Lower lobe of right lung (tissue), 2 donors: Measurements from ENCODE around the gene HSP90AB1. TPM values are rescaled to one million over a fixed set of nuclear protein-coding genes. Genes with fewer than 3 reads are reported as not detected.
A peak's percentile ranks its signal among the peaks of the same experiment; 100 is the strongest.

ENCODE experiments used
- ATAC-seq, 2 donors: fragments of 200-7000 bp; cut with Tn5 transposase; one replicate each; pipeline ENCODE4 v1.9.1; 2020 to 2022; ENCODE audit warnings: mild to moderate bottlenecking in 2 of 2, moderate library complexity in 2 of 2
- DNase-seq: peaks from one replicate; pipeline ENCODE4 v3.0.0-alpha.2; 2020
- H3K27ac ChIP-seq: fragments of 200-600 bp; one replicate; pipeline ENCODE4 v1.8.0; 2022
- H3K27me3 ChIP-seq: fragments of 200-600 bp; one replicate; pipeline ENCODE4 v1.8.0; 2022; ENCODE audit warnings: low read depth
- H3K36me3 ChIP-seq: fragments of 200-600 bp; one replicate; pipeline ENCODE4 v1.8.0; 2022; ENCODE audit warnings: mild to moderate bottlenecking
- H3K4me1 ChIP-seq: fragments of 200-600 bp; one replicate; pipeline ENCODE4 v1.8.0; 2022
- H3K4me3 ChIP-seq: fragments of 200-600 bp; one replicate; pipeline ENCODE4 v1.8.0; 2022; ENCODE audit warnings: mild to moderate bottlenecking
- H3K9me3 ChIP-seq: fragments of 200-600 bp; one replicate; pipeline ENCODE4 v1.8.0; 2022
- CTCF ChIP-seq: fragments of 200-600 bp; IDR thresholded peaks from one replicate; pipeline ENCODE4 v1.8.0; 2022; ENCODE audit warnings: antibody characterized with exemption, mild to moderate bottlenecking
- intact Hi-C: fragments of 100-400 bp; cut with DNase I; formaldehyde crosslinking; loops from one replicate; pipeline ENCODE4 v1.11.0; 2022
- total RNA-seq: library from RNA; stranded (reverse); fragmentation: NEBNext Ultra II Directional; extraction: Animal tissue kit (Norgen Biotek cat#: 25700); gene quantifications from one replicate; pipeline ENCODE4 v1.2.1, GENCODE V29; 2021
- donor health status: DM: no; HTN: yes; CAD: no; lungs with severe emphysema.

Gene HSP90AB1
- total RNA-seq, 1 donor from 2014 or later, result 680 TPM

GRCh38 chr6:44263354-44264100 lies 16.6 kb downstream of the HSP90AB1 start:
- intact Hi-C loops, result no loop called here
- peaks cover 35% of the 10 kb centered on the region for H3K4me1 ChIP-seq
- H3K36me3 ChIP-seq, result peaks cover 19% of the 10 kb centered on the region
- H3K27ac ChIP-seq, result peak overlapping the region; percentile 37
- H3K4me3 ChIP-seq, result peak overlapping the region; percentile 87
- TF ChIP-seq CTCF, result no peak
- peaks cover 2% of the 10 kb centered on the region for H3K27me3 ChIP-seq
- DNase-seq (no peak), ATAC-seq (peak; percentile 15 to 45)
- no peaks in the 10 kb centered on the region for H3K9me3 ChIP-seq

GRCh38 chr6:44264154-44265006 lies 17.5 kb downstream of the HSP90AB1 start:
- Histone ChIP-seq H3K27ac (peak overlapping the region; percentile 85), H3K27me3 (peaks cover 7% of the 10 kb centered on the region), H3K4me1 (peaks cover 35% of the 10 kb centered on the region), H3K4me3 (peak overlapping the region; percentile 87), H3K9me3 (no peaks in the 10 kb centered on the region), H3K36me3 (peaks cover 10% of the 10 kb centered on the region)
- peak; percentile 81 for DNase-seq
- intact Hi-C loops, result no loop called here
- TF ChIP-seq CTCF, result no peak
- ATAC-seq, result peak; percentile 50 to 53

GRCh38 chr6:44265007-44265721 lies 18.3 kb downstream of the HSP90AB1 start, which contains the start of gene NFKBIE:
TSS of gene NFKBIE (minus strand) at chr6:44265551. CDS start at chr6:44265346, 205 bp downstream.
- peak within 1 kb of the TSS; percentile 87 for H3K4me3 ChIP-seq
- intact Hi-C loops, result no loop called here
- H3K4me1 ChIP-seq, result peaks cover 35% of the 10 kb centered on the region
- ATAC-seq (peak; percentile 93), DNase-seq (peak; percentile 96)
- peak; percentile 16 for TF ChIP-seq CTCF
- peak within 1 kb of the TSS; percentile 85 for H3K27ac ChIP-seq
- no peaks in the 10 kb centered on the region for H3K9me3 ChIP-seq
- peaks cover 3% of the 10 kb centered on the region for H3K36me3 ChIP-seq
- peaks cover 11% of the 10 kb centered on the region for H3K27me3 ChIP-seq

- Histone ChIP-seq H3K27me3 (peaks cover 15% of the 10 kb centered on the region), H3K4me1 (peaks cover 35% of the 10 kb centered on the region), H3K36me3 (no peaks in the 10 kb centered on the region), H3K4me3 (peak overlapping the region; percentile 87), H3K9me3 (no peaks in the 10 kb centered on the region), H3K27ac (peak overlapping the region; percentile 85)
- DNase-seq (peak; percentile 38), ATAC-seq (no peak)
- TF ChIP-seq CTCF, result no peak
- intact Hi-C loops, result no loop called here
Measured at GRCh38 chr6:44265722-44266233, 18.9 kb downstream of the HSP90AB1 start.

DNA sequence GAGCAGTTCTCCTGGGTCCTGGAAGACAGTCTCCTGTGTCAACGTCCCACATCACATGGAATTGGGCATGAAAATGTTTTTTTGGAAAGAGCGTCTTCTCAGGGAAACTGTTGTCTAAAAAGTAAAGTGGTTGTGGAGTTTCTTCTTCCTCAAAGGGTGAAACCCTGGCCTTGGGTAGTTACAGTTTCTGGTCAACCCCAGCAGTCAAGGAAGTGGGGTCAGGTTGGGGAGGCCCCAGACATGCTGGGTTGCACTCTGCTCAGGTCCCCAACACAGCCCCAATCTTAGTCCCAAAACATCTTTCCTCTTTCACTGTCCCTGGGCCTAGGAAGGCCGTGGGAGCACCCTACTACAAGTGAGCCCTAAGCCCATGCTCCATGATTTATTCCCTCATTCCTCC lies 19.4 kb downstream of the HSP90AB1 start:
- Histone ChIP-seq H3K4me3 (no peak overlapping the region), H3K36me3 (no peaks in the 10 kb centered on the region), H3K9me3 (no peaks in the 10 kb centered on the region), H3K27ac (no peak overlapping the region), H3K27me3 (peaks cover 16% of the 10 kb centered on the region), H3K4me1 (peaks cover 35% of the 10 kb centered on the region)
- intact Hi-C loops, result no loop called here
- no peak for ATAC-seq
- no peak for DNase-seq
- no peak for TF ChIP-seq CTCF
